ENCODE data around the gene DNAH5. TPM values are rescaled to one million over a fixed set of nuclear protein-coding genes. Genes with fewer than 3 reads are reported as not detected.
"Not testable (repeated sequence)": the region's sequence is repeated elsewhere in the genome, so short reads cannot be mapped to it uniquely, and the experiment has no call there.

The DNAH5 gene
- total RNA-seq, 1 donor from 2014 or later: 13.8 TPM

GRCh38 chr5:13821366-13821765 lies 123.1 kb downstream of the DNAH5 start:
- Histone ChIP-seq H3K4me3 (no peak overlapping the region), H3K9me3 (no peaks in the 10 kb centered on the region), H3K27ac (no peak overlapping the region), H3K36me3 (no peaks in the 10 kb centered on the region), H3K4me1 (no peaks in the 10 kb centered on the region), H3K27me3 (ENCODE audit: low read depth) (no peaks in the 10 kb centered on the region)
- intact Hi-C loops (cut with DNase I): no loop called here
- TF ChIP-seq CTCF (IDR thresholded peaks at IDR 0.05): no peak
- ATAC-seq (no peak), DNase-seq (no peak)

GRCh38 chr5:13816126-13816525 lies 128.4 kb downstream of the DNAH5 start:
- DNase-seq (no peak), ATAC-seq (no peak)
- Histone ChIP-seq H3K36me3 (no peaks in the 10 kb centered on the region), H3K27ac (no peak overlapping the region), H3K9me3 (no peaks in the 10 kb centered on the region), H3K4me3 (no peak overlapping the region), H3K27me3 (ENCODE audit: low read depth) (no peaks in the 10 kb centered on the region), H3K4me1 (no peaks in the 10 kb centered on the region)
- intact Hi-C loops (cut with DNase I): no loop called here
- TF ChIP-seq CTCF (IDR thresholded peaks at IDR 0.05): no peak

- TF ChIP-seq CTCF (IDR thresholded peaks at IDR 0.05): no peak
- no peak overlapping the region for H3K27ac ChIP-seq
- H3K36me3 ChIP-seq: no peaks in the 10 kb centered on the region
- ATAC-seq (no peak), DNase-seq (no peak)
- H3K27me3 ChIP-seq (ENCODE audit: low read depth): no peaks in the 10 kb centered on the region
- intact Hi-C loops (cut with DNase I): no loop called here
- H3K4me3 ChIP-seq: no peak overlapping the region
- H3K4me1 ChIP-seq: no peaks in the 10 kb centered on the region
- no peaks in the 10 kb centered on the region for H3K9me3 ChIP-seq
Observed at GRCh38 chr5:13814301-13814700, 130.2 kb downstream of the DNAH5 start.

DNA sequence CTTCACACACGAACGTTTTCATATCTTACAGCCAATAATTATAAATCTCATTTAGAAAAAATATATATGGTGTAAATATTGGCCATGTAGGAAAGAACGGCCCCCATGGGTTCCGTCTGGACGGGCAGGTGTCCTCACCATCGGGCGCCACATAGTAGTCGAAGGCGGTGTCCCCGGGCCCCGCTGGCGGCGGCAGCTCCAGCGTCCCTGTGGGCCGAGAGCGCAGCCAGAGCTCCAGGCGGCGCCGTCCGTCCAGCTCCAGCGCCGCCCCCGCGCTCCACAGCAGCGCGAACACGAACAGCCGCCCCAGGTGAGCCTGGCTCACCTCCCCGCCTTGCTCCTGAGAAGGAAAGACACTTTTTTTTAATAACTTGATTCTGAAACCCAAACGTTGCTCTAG lies 134.6 kb downstream of the DNAH5 start:
- intact Hi-C loops (cut with DNase I): no loop called here
- no peak for DNase-seq
- Histone ChIP-seq H3K4me3 (no peak overlapping the region), H3K27me3 (ENCODE audit: low read depth) (no peaks in the 10 kb centered on the region), H3K27ac (no peak overlapping the region), H3K36me3 (no peaks in the 10 kb centered on the region), H3K4me1 (no peaks in the 10 kb centered on the region), H3K9me3 (no peaks in the 10 kb centered on the region)
- no peak for ATAC-seq
- TF ChIP-seq CTCF (IDR thresholded peaks at IDR 0.05): no peak

GRCh38 chr5:13804336-13804735 lies 140.2 kb downstream of the DNAH5 start:
- TF ChIP-seq CTCF (IDR thresholded peaks at IDR 0.05): no peak
- no peak for ATAC-seq
- H3K9me3 ChIP-seq: no peaks in the 10 kb centered on the region
- no peak for DNase-seq
- no peaks in the 10 kb centered on the region for H3K27me3 ChIP-seq (ENCODE audit: low read depth)
- intact Hi-C loops (cut with DNase I): no loop called here
- no peak overlapping the region for H3K27ac ChIP-seq
- H3K4me3 ChIP-seq: no peak overlapping the region
- no peaks in the 10 kb centered on the region for H3K4me1 ChIP-seq
- no peaks in the 10 kb centered on the region for H3K36me3 ChIP-seq

DNA sequence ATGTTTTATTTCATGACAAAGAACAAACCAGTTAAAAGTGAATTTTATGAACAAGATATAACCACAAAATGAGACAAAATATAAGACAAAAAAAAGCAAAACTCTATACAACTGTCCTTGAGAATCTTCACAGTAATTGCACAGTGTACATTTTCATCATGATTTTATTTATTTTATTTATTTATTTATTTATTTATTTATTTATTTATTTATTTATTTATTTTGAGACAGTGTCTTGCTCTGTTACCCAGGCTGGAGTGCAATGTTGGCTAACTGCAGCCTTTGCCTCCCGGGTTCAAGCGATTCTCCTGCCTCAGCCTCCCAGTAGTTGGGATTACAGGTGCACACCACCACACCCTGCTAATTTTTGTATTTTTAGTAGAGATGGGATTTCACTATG lies 145.9 kb downstream of the DNAH5 start:
- H3K36me3 ChIP-seq; H3K4me3 ChIP-seq; intact Hi-C loops (cut with DNase I); H3K27ac ChIP-seq; ATAC-seq; H3K9me3 ChIP-seq; H3K4me1 ChIP-seq; DNase-seq; H3K27me3 ChIP-seq (ENCODE audit: low read depth): not testable (repeated sequence)
